Liver (tissue), 9 donors: ENCODE results near the gene DNAAF8. TPM values are rescaled to one million over a fixed set of nuclear protein-coding genes. Genes with fewer than 3 reads are reported as not detected.

Source experiments
- DNase-seq: peaks from one replicate; pipeline ENCODE4 v3.0.0-alpha.2; 2017; ENCODE audit warnings: low spot score
- H3K27ac ChIP-seq, 2 donors: one replicate each; pipeline ENCODE4 v1.7.0; 2013; ENCODE audit warnings: inconsistent platforms in 2 of 2, low read length in 2 of 2, control low read depth in 1 of 2, low read depth in 1 of 2, mild to moderate bottlenecking in 1 of 2
- H3K27me3 ChIP-seq, 4 donors: one replicate each; pipeline versions ENCODE4 v1.6.1 to v1.7.0; 2013; ENCODE audit warnings: low read length in 3 of 4, inconsistent platforms in 1 of 4, mild to moderate bottlenecking in 1 of 4, moderate library complexity in 1 of 4; ENCODE audit not compliant: control insufficient read depth in 4 of 4, insufficient read depth in 4 of 4
- H3K36me3 ChIP-seq, 4 donors: one replicate each; pipeline versions ENCODE4 v1.6.1 to v1.7.0; 2013; ENCODE audit warnings: low read length in 3 of 4, mild to moderate bottlenecking in 3 of 4, low read depth in 1 of 4, moderate library complexity in 1 of 4; ENCODE audit not compliant: control insufficient read depth in 4 of 4, insufficient read depth in 3 of 4
- H3K4me1 ChIP-seq, 4 donors: one replicate each; pipeline versions ENCODE4 v1.6.1 to v1.7.0; 2013; ENCODE audit warnings: low read length in 3 of 4, mild to moderate bottlenecking in 3 of 4, moderate library complexity in 1 of 4; ENCODE audit not compliant: control insufficient read depth in 4 of 4, insufficient read depth in 4 of 4
- H3K4me3 ChIP-seq, 3 donors: one replicate each; pipeline versions ENCODE4 v1.6.1 to v1.7.0; 2013; ENCODE audit warnings: low read length in 3 of 3, control low read depth in 1 of 3, low read depth in 1 of 3, mild to moderate bottlenecking in 1 of 3
- H3K9ac ChIP-seq, 2 donors: one replicate each; pipeline ENCODE4 v1.7.0; 2013; ENCODE audit warnings: low read length in 2 of 2, mild to moderate bottlenecking in 2 of 2, moderate library complexity in 2 of 2, control low read depth in 1 of 2, low read depth in 1 of 2
- H3K9me3 ChIP-seq, 4 donors: one replicate each; pipeline versions ENCODE4 v1.6.1 to v1.7.0; 2013; ENCODE audit warnings: low read length in 3 of 4; ENCODE audit not compliant: control insufficient read depth in 4 of 4
- ATF3 ChIP-seq: IDR thresholded peaks from 2 replicates; pipeline ENCODE4 v1.6.1; 2016; ENCODE audit warnings: antibody characterized with exemption
- CTCF ChIP-seq: fragments of 150-350 bp; IDR thresholded peaks from 2 replicates; pipeline ENCODE4 v1.5.1; 2017; ENCODE audit warnings: improper control_type of control experiment, low read depth, low read length; ENCODE audit not compliant: missing input control
- EGR1 ChIP-seq, 2 donors: IDR thresholded peaks; 2 replicates each; pipeline ENCODE4 v1.6.1; 2016 to 2018; ENCODE audit warnings: antibody characterized with exemption in 2 of 2, low read depth in 2 of 2
- FOXA1 ChIP-seq: IDR thresholded peaks from 2 replicates; pipeline ENCODE4 v1.6.1; 2016; ENCODE audit warnings: antibody characterized with exemption
- FOXA2 ChIP-seq: IDR thresholded peaks from 2 replicates; pipeline ENCODE4 v1.6.1; 2016; ENCODE audit warnings: antibody characterized with exemption
- GABPA ChIP-seq, 2 donors: IDR thresholded peaks in 1 of 2; conservative IDR thresholded peaks in 1 of 2; 2 replicates each; pipeline ENCODE4 v1.6.1; 2016; ENCODE audit warnings: antibody characterized with exemption in 2 of 2, mild to moderate bottlenecking in 1 of 2, moderate library complexity in 1 of 2
- HNF4A ChIP-seq, 2 donors: conservative IDR thresholded peaks; 2 replicates each; pipeline ENCODE4 v1.6.1; 2016; ENCODE audit warnings: antibody characterized with exemption in 2 of 2, mild to moderate bottlenecking in 2 of 2
- HNF4G ChIP-seq: IDR thresholded peaks from 2 replicates; pipeline ENCODE4 v1.6.1; 2016; ENCODE audit warnings: antibody characterized with exemption
- JUND ChIP-seq, 2 donors: IDR thresholded peaks; 2 replicates each; pipeline ENCODE4 v1.6.1; 2016; ENCODE audit warnings: antibody characterized with exemption in 2 of 2
- MAX ChIP-seq: IDR thresholded peaks from 2 replicates; pipeline ENCODE4 v1.6.1; 2016; ENCODE audit warnings: antibody characterized with exemption
- NR2F2 ChIP-seq: IDR thresholded peaks from 2 replicates; pipeline ENCODE4 v1.6.1; 2016; ENCODE audit warnings: antibody characterized with exemption
- RAD21 ChIP-seq, 2 donors: IDR thresholded peaks; 2 replicates each; pipeline ENCODE4 v1.6.1; 2016; ENCODE audit warnings: antibody characterized with exemption in 2 of 2, mild to moderate bottlenecking in 2 of 2
- REST ChIP-seq: IDR thresholded peaks from 2 replicates; pipeline ENCODE4 v1.6.1; 2016; ENCODE audit warnings: antibody characterized with exemption, mild to moderate bottlenecking
- RXRA ChIP-seq, 2 donors: IDR thresholded peaks; 2 replicates each; pipeline ENCODE4 v1.6.1; 2017 to 2018; ENCODE audit warnings: antibody characterized with exemption in 2 of 2, mild to moderate bottlenecking in 1 of 2
- TAF1 ChIP-seq: conservative IDR thresholded peaks from 2 replicates; pipeline ENCODE4 v1.6.1; 2016; ENCODE audit warnings: antibody characterized with exemption, mild to moderate bottlenecking
- YY1 ChIP-seq: IDR thresholded peaks from 2 replicates; pipeline ENCODE4 v1.6.1; 2016; ENCODE audit warnings: antibody characterized with exemption, mild to moderate bottlenecking
- ZBTB33 ChIP-seq: IDR thresholded peaks from 2 replicates; pipeline ENCODE4 v1.6.1; 2016; ENCODE audit warnings: antibody characterized with exemption
- WGBS: extraction: QIAGEN DNeasy Blood & Tissue Kit; methylation state at CpG from one replicate; pipeline ENCODE4 v1.1.7; 2013; 5-methylcytosine and 5-hydroxymethylcytosine counted together
- polyA plus RNA-seq, 2 donors: library from polyadenylated mRNA; stranded (reverse) in 1 of 2; unstranded in 1 of 2; fragments of 200-250 nt in 1 of 2; fragments of >200 nt in 1 of 2; fragmentation: Nextera tagmentation in 1 of 2; extraction: Ambion mirVana in 1 of 2; gene quantifications; one replicate each; pipeline versions ENCODE4 v1.2.1 to v1.2.3, GENCODE V29; 2013 to 2015
- total RNA-seq, 2 donors: library from RNA; depleted of rRNA; stranded (reverse); fragments of >200 nt; gene quantifications; one replicate each; pipeline ENCODE4 v1.2.3, GENCODE V29; 2014
- donor health status: healthy.
- donor health status: healthy.
- donor health status: healthy.
- donor health status: healthy.
- donor health status: healthy.

The DNAAF8 gene
- total and polyA plus RNA-seq, 4 donors: 0.33 to 0.75 (median 0.56) TPM

- H3K4me3 ChIP-seq: no peak overlapping the region
- peaks cover 0 to 12% (median 6%) of the 10 kb centered on the region in 4 donors for H3K36me3 ChIP-seq
- no peaks in the 10 kb centered on the region for H3K27me3 ChIP-seq
- 94% methylated on average over 38 of the region's 38 CpGs for WGBS
- peaks cover 20 to 94% (median 78%) of the 10 kb centered on the region in 4 donors for H3K4me1 ChIP-seq
- no peak for DNase-seq
- TF ChIP-seq FOXA1 (no peak), TAF1 (no peak), HNF4A (conservative IDR thresholded peaks at IDR 0.05) (no peak), FOXA2 (no peak), ATF3 (no peak), EGR1 (IDR thresholded peaks at IDR 0.05; ENCODE audit: low read depth in 2 of 2) (no peak), CTCF (no peak)
- no peaks in the 10 kb centered on the region for H3K9me3 ChIP-seq
- peak overlapping the region; percentile 88 to 98 for H3K27ac ChIP-seq
- no peak overlapping the region for H3K9ac ChIP-seq
These were observed 48.4 kb upstream of the DNAAF8 start for GRCh38 chr16:4685776-4686496.

- Histone ChIP-seq H3K27ac (peak overlapping the region in 1 of 2 donors; percentile 98), H3K4me3 (no peak overlapping the region), H3K9ac (no peak overlapping the region), H3K36me3 (peaks cover 0 to 12% (median 6%) of the 10 kb centered on the region in 4 donors), H3K9me3 (no peaks in the 10 kb centered on the region), H3K27me3 (no peaks in the 10 kb centered on the region), H3K4me1 (peaks cover 20 to 93% (median 77%) of the 10 kb centered on the region in 4 donors)
- DNase-seq: no peak
- 92% methylated on average over 27 of the region's 27 CpGs for WGBS
- no peak for TF ChIP-seq ZBTB33
These were observed 47.7 kb upstream of the DNAAF8 start for GRCh38 chr16:4686497-4687210.

GRCh38 chr16:4687416-4687815, 46.9 kb upstream of the DNAAF8 start:
- DNase-seq: no peak
- Histone ChIP-seq H3K27ac (peak overlapping the region; percentile 55 to 98), H3K9ac (peak overlapping the region in 1 of 2 donors; percentile 24), H3K4me3 (no peak overlapping the region), H3K4me1 (peaks cover 20 to 93% (median 76%) of the 10 kb centered on the region in 4 donors), H3K27me3 (no peaks in the 10 kb centered on the region), H3K9me3 (no peaks in the 10 kb centered on the region), H3K36me3 (peaks cover 0 to 12% (median 4%) of the 10 kb centered on the region in 4 donors)
- WGBS: 87% methylated on average over 8 of the region's 8 CpGs
- TF ChIP-seq EGR1 (IDR thresholded peaks at IDR 0.05; ENCODE audit: low read depth in 2 of 2): no peak
- TF ChIP-seq RAD21 (IDR thresholded peaks at IDR 0.05): no peak
- TF ChIP-seq FOXA1: no peak
- no peak for TF ChIP-seq REST
- no peak for TF ChIP-seq YY1
- no peak for TF ChIP-seq RXRA (IDR thresholded peaks at IDR 0.05)
- no peak for TF ChIP-seq MAX
- no peak for TF ChIP-seq HNF4G
- no peak for TF ChIP-seq GABPA (IDR thresholded peaks at IDR 0.05 in 1 of 2, conservative IDR thresholded peaks at IDR 0.05 in 1 of 2)
- TF ChIP-seq JUND (IDR thresholded peaks at IDR 0.05): no peak
- no peak for TF ChIP-seq NR2F2
- TF ChIP-seq FOXA2: no peak
